DOHH2 (cell line): ENCODE measurements around the gene ZFAND3.

ENCODE experiments used
- EZH2phosphoT487 ChIP-seq: fragments of 200-600 bp; sonication (generic); IDR thresholded peaks from 2 replicates; pipeline ENCODE4 v1.6.1; 2017; ENCODE audit warnings: borderline replicate concordance, mild to moderate bottlenecking, antibody characterized with exemption, low read length, moderate library complexity, mixed read lengths
- TF ChIP-seq, protein P1 (sequence below): fragments of 200-600 bp; sonication (generic); IDR thresholded peaks from one replicate; pipeline ENCODE4 v1.5.1; 2014; ENCODE audit warnings: antibody characterized with exemption, mild to moderate bottlenecking, low read depth, low read length; ENCODE audit not compliant: poor library complexity, severe bottlenecking

GRCh38 chr6:38095054-38095453 is 275.5 kb downstream of the ZFAND3 start:
- TF ChIP-seq, protein P1, sequence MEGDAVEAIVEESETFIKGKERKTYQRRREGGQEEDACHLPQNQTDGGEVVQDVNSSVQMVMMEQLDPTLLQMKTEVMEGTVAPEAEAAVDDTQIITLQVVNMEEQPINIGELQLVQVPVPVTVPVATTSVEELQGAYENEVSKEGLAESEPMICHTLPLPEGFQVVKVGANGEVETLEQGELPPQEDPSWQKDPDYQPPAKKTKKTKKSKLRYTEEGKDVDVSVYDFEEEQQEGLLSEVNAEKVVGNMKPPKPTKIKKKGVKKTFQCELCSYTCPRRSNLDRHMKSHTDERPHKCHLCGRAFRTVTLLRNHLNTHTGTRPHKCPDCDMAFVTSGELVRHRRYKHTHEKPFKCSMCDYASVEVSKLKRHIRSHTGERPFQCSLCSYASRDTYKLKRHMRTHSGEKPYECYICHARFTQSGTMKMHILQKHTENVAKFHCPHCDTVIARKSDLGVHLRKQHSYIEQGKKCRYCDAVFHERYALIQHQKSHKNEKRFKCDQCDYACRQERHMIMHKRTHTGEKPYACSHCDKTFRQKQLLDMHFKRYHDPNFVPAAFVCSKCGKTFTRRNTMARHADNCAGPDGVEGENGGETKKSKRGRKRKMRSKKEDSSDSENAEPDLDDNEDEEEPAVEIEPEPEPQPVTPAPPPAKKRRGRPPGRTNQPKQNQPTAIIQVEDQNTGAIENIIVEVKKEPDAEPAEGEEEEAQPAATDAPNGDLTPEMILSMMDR, result no peak
- no peak for TF ChIP-seq EZH2phosphoT487
